Transverse colon (tissue), 4 donors: ENCODE measurements around the gene GLIPR1. TPM values are rescaled to one million over a fixed set of nuclear protein-coding genes. Genes with fewer than 3 reads are reported as not detected.

Source experiments
- DNase-seq: peaks from one replicate; pipeline ENCODE4 v3.0.0-alpha.2; 2019
- H3K27ac ChIP-seq, 4 donors: fragments of 200-600 bp; sonication (generic); 2 replicates each; pipeline ENCODE4 v1.5.1; 2016 to 2018; ENCODE audit warnings: inconsistent platforms in 4 of 4
- H3K27me3 ChIP-seq: fragments of 200-600 bp; sonication (generic); 2 replicates; pipeline ENCODE4 v1.5.1; 2017; ENCODE audit warnings: inconsistent platforms
- H3K36me3 ChIP-seq, 4 donors: fragments of 200-600 bp; sonication (generic); 2 replicates each; pipeline ENCODE4 v1.5.1; 2017 to 2019; ENCODE audit warnings: inconsistent platforms in 4 of 4
- H3K4me1 ChIP-seq, 4 donors: fragments of 200-600 bp; sonication (generic); 2 replicates each; pipeline ENCODE4 v1.5.1; 2017 to 2020; ENCODE audit warnings: inconsistent platforms in 4 of 4
- H3K4me3 ChIP-seq, 4 donors: fragments of 200-600 bp; sonication (generic); 1 replicate in 1 of 4; 2 replicates in 3 of 4; pipeline versions ENCODE4 v1.5.1 to v1.6.1; 2017 to 2019; ENCODE audit warnings: inconsistent platforms in 4 of 4
- H3K9me3 ChIP-seq, 2 donors: fragments of 200-600 bp; sonication (generic); 2 replicates each; pipeline ENCODE4 v1.5.1; 2017 to 2019; ENCODE audit warnings: inconsistent platforms in 2 of 2
- CTCF ChIP-seq, 5 experiments: fragments of 200-600 bp in 3 of 5; fragments of 450-650 bp in 2 of 5; sonication (generic) in 3 of 5; IDR thresholded peaks; 1 replicate in 2 of 5; 2 replicates in 3 of 5; pipeline ENCODE4 v1.5.1; 2016 to 2017; ENCODE audit warnings: antibody characterized with exemption in 5 of 5, inconsistent platforms in 3 of 5, mild to moderate bottlenecking in 2 of 5, moderate library complexity in 1 of 5
- EP300 ChIP-seq: sonication (generic); formaldehyde crosslinking; IDR thresholded peaks from one replicate; pipeline ENCODE4 v1.6.1; 2017; ENCODE audit warnings: antibody characterized with exemption, low read depth
- POLR2A ChIP-seq: fragments of 450-650 bp; IDR thresholded peaks from one replicate; pipeline ENCODE4 v1.6.1; 2016; ENCODE audit warnings: antibody characterized with exemption, mild to moderate bottlenecking, moderate library complexity
- POLR2AphosphoS5 ChIP-seq, 3 donors: sonication (generic); formaldehyde crosslinking; IDR thresholded peaks; one replicate each; pipeline ENCODE4 v1.6.1; 2016; ENCODE audit warnings: antibody characterized with exemption in 3 of 3
- WGBS, 2 donors: methylation state at CpG; one replicate each; pipeline ENCODE4 v1.1.5; 2018; ENCODE audit warnings: low coverage in 1 of 2; 5-methylcytosine and 5-hydroxymethylcytosine counted together
- in situ Hi-C, 4 donors: fragments of 200-750 bp; cut with MboI; loops; one replicate each; pipeline versions ENCODE4 v1.15.0 to v1.15.1; 2017; ENCODE audit warnings: low sequenced_read_pairs in 3 of 4, low pct_ligation_motif_present in 1 of 4, low pct_unique_long_range_greater_than_20kb in 1 of 4
- intact Hi-C: fragments of 100-400 bp; cut with DNase I; formaldehyde crosslinking; loops from one replicate; pipeline ENCODE4 v1.15.1; 2023; ENCODE audit warnings: low total_unique reads
- total RNA-seq, 4 donors: library from RNA; depleted of rRNA; stranded (reverse); fragments of >200 nt; gene quantifications; one replicate each; pipeline ENCODE4 v1.1.0, GENCODE V29; 2016

Gene GLIPR1
- total RNA-seq, 4 donors from 2014 or later = 3.3 to 10.6 (median 3.6) TPM

- TF ChIP-seq CTCF (IDR thresholded peaks at IDR 0.05) (no peak), EP300 (no peak), POLR2A (no peak), POLR2AphosphoS5 (IDR thresholded peaks at IDR 0.05) (no peak)
- Histone ChIP-seq H3K4me3 (no peak overlapping the region), H3K27ac (no peak overlapping the region), H3K27me3 (no peaks in the 10 kb centered on the region), H3K4me1 (no peaks in the 10 kb centered on the region), H3K36me3 (peaks cover 0 to 56% (median 24%) of the 10 kb centered on the region in 4 donors), H3K9me3 (no peaks in the 10 kb centered on the region)
- intact Hi-C loops (no loop called here), in situ Hi-C loops (loop anchor here in 2 of 4 donors (10.0 kb wide), 1 partner anchor 169 kb away; the partner anchor contains the start of genes CAPS2 (in 2 of the 2) and GLIPR1L1 (in 2 of the 2))
- 80 to 81% methylated on average over 3 of the region's 3 CpGs for WGBS, 2 donors
- no peak for DNase-seq
Measured at GRCh38 chr12:75503866-75504265, 23.3 kb downstream of the GLIPR1 start.

- 70 to 78% methylated on average over 2 of the region's 2 CpGs for WGBS, 2 donors
- H3K27me3 ChIP-seq = no peaks in the 10 kb centered on the region
- TF ChIP-seq POLR2A (no peak), CTCF (IDR thresholded peaks at IDR 0.05) (peak; percentile 29 to 53 (median 38)), EP300 (no peak)
- intact Hi-C loops = loop anchor here (2.0 kb wide), 1 partner anchor 25 kb away; the partner anchor contains the start of gene GLIPR1
- no peaks in the 10 kb centered on the region for H3K9me3 ChIP-seq
- peaks cover 9 to 14% (median 10%) of the 10 kb centered on the region in 4 donors for H3K4me1 ChIP-seq
- peaks cover 0 to 39% (median 15%) of the 10 kb centered on the region in 4 donors for H3K36me3 ChIP-seq
- H3K27ac ChIP-seq = no peak overlapping the region
- H3K4me3 ChIP-seq = no peak overlapping the region
- no peak for DNase-seq
- in situ Hi-C loops = loop anchor here in 2 of 4 donors (10.0 kb wide), 1 partner anchor 171 kb away; the partner anchor contains the start of genes CAPS2 (in 2 of the 2) and GLIPR1L1 (in 2 of the 2)
Measured at GRCh38 chr12:75505706-75506312, 25.3 kb downstream of the GLIPR1 start.

- no peak for DNase-seq
- H3K27me3 ChIP-seq = no peaks in the 10 kb centered on the region
- H3K9me3 ChIP-seq = no peaks in the 10 kb centered on the region
- H3K36me3 ChIP-seq = peaks cover 0 to 26% (median 10%) of the 10 kb centered on the region in 4 donors
- H3K4me1 ChIP-seq = peaks cover 9 to 19% (median 10%) of the 10 kb centered on the region in 4 donors
- in situ Hi-C loops = loop anchor here in 2 of 4 donors (10.0 kb wide), 1 partner anchor 172 kb away; the partner anchor contains the start of genes CAPS2 (in 2 of the 2) and GLIPR1L1 (in 2 of the 2)
- TF ChIP-seq POLR2A (no peak), POLR2AphosphoS5 (IDR thresholded peaks at IDR 0.05) (no peak), EP300 (no peak), CTCF (IDR thresholded peaks at IDR 0.05) (no peak)
- WGBS, 2 donors = 80 to 86% methylated on average over 2 of the region's 2 CpGs
- intact Hi-C loops = loop anchor here (2.0 kb wide), 1 partner anchor 26 kb away; the partner anchor contains the start of gene GLIPR1
- no peak overlapping the region for H3K27ac ChIP-seq
- H3K4me3 ChIP-seq = no peak overlapping the region
Measured at GRCh38 chr12:75507086-75507485, 26.5 kb downstream of the GLIPR1 start.

- 68 to 80% methylated on average over 2 of the region's 2 CpGs for WGBS, 2 donors
- DNase-seq = no peak
- Histone ChIP-seq H3K4me3 (no peak overlapping the region), H3K4me1 (peaks cover 9 to 21% (median 10%) of the 10 kb centered on the region in 4 donors), H3K27me3 (no peaks in the 10 kb centered on the region), H3K27ac (no peak overlapping the region), H3K9me3 (no peaks in the 10 kb centered on the region), H3K36me3 (peaks cover 0 to 16% (median 8%) of the 10 kb centered on the region in 4 donors)
- TF ChIP-seq POLR2AphosphoS5 (IDR thresholded peaks at IDR 0.05) = no peak
- no peak for TF ChIP-seq EP300
- no peak for TF ChIP-seq POLR2A
- no peak for TF ChIP-seq CTCF (IDR thresholded peaks at IDR 0.05)
- in situ Hi-C loops = loop anchor here in 2 of 4 donors (10.0 kb wide), 1 partner anchor 173 kb away; the partner anchor contains the start of genes CAPS2 (in 2 of the 2) and GLIPR1L1 (in 2 of the 2)
- intact Hi-C loops = no loop called here
Measured at GRCh38 chr12:75508159-75508558, 27.6 kb downstream of the GLIPR1 start.
